A673 (cell line): ENCODE data around the gene PARM1. TPM values are rescaled to one million over a fixed set of nuclear protein-coding genes. Genes with fewer than 3 reads are reported as not detected.

Experiments used
- BruUV-seq: library from RNA; stranded (reverse); fragments of 400-500 nt; replicated peaks from 2 replicates; lab custom pipeline; 2021; lab: Mats Ljungman, UMichigan
- CTCF ChIA-PET: fragments of 300-600 bp; sonication (Branson Sonifier 250); formaldehyde crosslinking; loops from one replicate; lab custom pipeline; 2022; ENCODE audit warnings: antibody characterized with exemption; lab: Charles Lee
- POLR2A ChIA-PET: fragments of 300-600 bp; sonication (Branson Sonifier 250); formaldehyde crosslinking; loops from one replicate; lab custom pipeline; 2022; ENCODE audit warnings: antibody characterized with exemption; ENCODE audit not compliant: low non-redundant PET; lab: Charles Lee
- DNase-seq: peaks from one replicate; pipeline ENCODE4 v3.0.0-alpha.2; 2015; ENCODE audit warnings: low spot score
- H3K27ac ChIP-seq: fragments of 200-600 bp; sonication (generic); 2 replicates; pipeline ENCODE4 v1.5.1; 2016; ENCODE audit warnings: mixed run types, low read depth, mild to moderate bottlenecking, mixed read lengths, antibody characterized with exemption, low read length; ENCODE audit not compliant: poor library complexity, severe bottlenecking
- H3K27me3 ChIP-seq: fragments of 200-600 bp; sonication (generic); replicated peaks from 2 replicates; pipeline ENCODE4 v1.6.1; 2017; ENCODE audit warnings: mixed run types, low read depth, mild to moderate bottlenecking, mixed read lengths, antibody characterized with exemption, low read length; ENCODE audit not compliant: insufficient read depth, poor library complexity
- H3K36me3 ChIP-seq: fragments of 200-600 bp; sonication (generic); 2 replicates; pipeline ENCODE4 v1.6.1; 2016; ENCODE audit warnings: mixed run types, mild to moderate bottlenecking, mixed read lengths, antibody characterized with exemption, low read length; ENCODE audit not compliant: insufficient read depth, poor library complexity, severe bottlenecking
- H3K4me1 ChIP-seq: fragments of 200-600 bp; sonication (generic); 2 replicates; pipeline ENCODE4 v1.6.1; 2017; ENCODE audit warnings: mixed run types, mild to moderate bottlenecking, mixed read lengths, antibody characterized with exemption, low read length; ENCODE audit not compliant: insufficient read depth, poor library complexity, severe bottlenecking
- H3K4me3 ChIP-seq: fragments of 200-600 bp; sonication (generic); 2 replicates; pipeline ENCODE4 v1.5.1; 2016; ENCODE audit warnings: low read depth, mixed run types, mild to moderate bottlenecking, mixed read lengths, low read length; ENCODE audit not compliant: poor library complexity, severe bottlenecking
- H3K9me3 ChIP-seq: fragments of 200-600 bp; sonication (generic); 2 replicates; pipeline ENCODE4 v1.6.1; 2016; ENCODE audit warnings: mixed run types, low read depth, mild to moderate bottlenecking, mixed read lengths, antibody characterized with exemption, low read length; ENCODE audit not compliant: poor library complexity, severe bottlenecking
- CTCF ChIP-seq: fragments of 300-800, 200-600 bp; sonication (generic); conservative IDR thresholded peaks from 2 replicates; pipeline ENCODE4 v1.5.1; 2017; ENCODE audit warnings: low read depth, mild to moderate bottlenecking, antibody characterized with exemption, low read length, moderate library complexity, mixed read lengths
- EZH2 ChIP-seq: fragments of 200-600 bp; sonication (generic); IDR thresholded peaks from 2 replicates; pipeline ENCODE4 v1.6.1; 2017; ENCODE audit warnings: borderline replicate concordance, low read depth, mild to moderate bottlenecking, mixed read lengths, antibody characterized with exemption, low read length; ENCODE audit not compliant: poor library complexity, severe bottlenecking
- intact Hi-C: fragments of 100-400 bp; cut with micrococcal nuclease; formaldehyde crosslinking; loops from one replicate; pipeline ENCODE4 v1.10.0; 2022; ENCODE audit not compliant: unreplicated experiment
- total RNA-seq: library from RNA; stranded (reverse); gene quantifications from 2 replicates; pipeline ENCODE4 v1.2.3, GENCODE V29; 2021

Gene PARM1
- total RNA-seq, 1 experiment from 2014 or later: 12.3 TPM

GRCh38 chr4:74933562-74934015, 673 bp downstream of the PARM1 start:
- POLR2A ChIA-PET: no interaction called here
- Histone ChIP-seq H3K4me1 (no peaks in the 10 kb centered on the region), H3K27ac (no peak overlapping the region), H3K36me3 (no peaks in the 10 kb centered on the region), H3K27me3 (no peaks in the 10 kb centered on the region), H3K9me3 (no peaks in the 10 kb centered on the region), H3K4me3 (peak overlapping the region; percentile 52)
- peak; percentile 16 for DNase-seq
- CTCF ChIA-PET: interaction anchor here (0.5 kb wide), 1 partner anchor 535 kb away, joined by 4 read pairs; no protein-coding TSS in a partner anchor
- TF ChIP-seq EZH2 (no peak), CTCF (no peak)
- intact Hi-C loops: loop anchor here (2.0 kb wide), 2 partner anchors 59 to 355 kb away; no protein-coding TSS in a partner anchor
- BruUV-seq: no TSS peak

- Histone ChIP-seq H3K27me3 (no peaks in the 10 kb centered on the region), H3K27ac (no peak overlapping the region), H3K4me3 (peak overlapping the region; percentile 52), H3K36me3 (no peaks in the 10 kb centered on the region), H3K9me3 (no peaks in the 10 kb centered on the region), H3K4me1 (no peaks in the 10 kb centered on the region)
- no peak for TF ChIP-seq CTCF
- TF ChIP-seq EZH2: no peak
- TSS peak; percentile 41 for BruUV-seq
- peak; percentile 30 for DNase-seq
- CTCF ChIA-PET: interaction anchor here (0.5 kb wide), 1 partner anchor 534 kb away, joined by 4 read pairs; no protein-coding TSS in a partner anchor
- POLR2A ChIA-PET: no interaction called here
- intact Hi-C loops: no loop called here
These were observed 1.3 kb downstream of the PARM1 start for GRCh38 chr4:74934016-74934831.

- Histone ChIP-seq H3K4me3 (peak overlapping the region; percentile 52), H3K27me3 (no peaks in the 10 kb centered on the region), H3K36me3 (no peaks in the 10 kb centered on the region), H3K27ac (no peak overlapping the region), H3K9me3 (no peaks in the 10 kb centered on the region), H3K4me1 (no peaks in the 10 kb centered on the region)
- peak; percentile 6 for DNase-seq
- intact Hi-C loops: no loop called here
- BruUV-seq: no TSS peak
- POLR2A ChIA-PET: no interaction called here
- no peak for TF ChIP-seq EZH2
- no peak for TF ChIP-seq CTCF
- CTCF ChIA-PET: no interaction called here
These were observed 2.0 kb downstream of the PARM1 start for GRCh38 chr4:74934888-74935287.
